GM18499 (cell line): Measurements from ENCODE around the gene SAAL1.

Source experiments
- ATAC-seq: cut with Tn5 transposase; IDR thresholded peaks from one replicate; pipeline ENCODE4 v1.9.1; 2021; ENCODE audit warnings: moderate number of reproducible peaks; ENCODE audit not compliant: insufficient read depth, unreplicated experiment

Gene SAAL1

GRCh38 chr11:18088966-18089365, 16.9 kb downstream of the SAAL1 start:
- ATAC-seq = no peak

GRCh38 chr11:18088366-18088765, 17.5 kb downstream of the SAAL1 start:
- ATAC-seq = no peak

GRCh38 chr11:18081551-18081950, 24.3 kb downstream of the SAAL1 start:
- ATAC-seq = no peak

GRCh38 chr11:18080451-18080850, 25.4 kb downstream of the SAAL1 start:
- ATAC-seq = no peak

GRCh38 chr11:18078909-18079308, 27.0 kb downstream of the SAAL1 start:
- ATAC-seq = no peak

GRCh38 chr11:18075444-18075843, 30.4 kb downstream of the SAAL1 start:
- no peak for ATAC-seq

- no peak for ATAC-seq
Observed at GRCh38 chr11:18071098-18071705, 34.7 kb downstream of the SAAL1 start.

GRCh38 chr11:18067372-18067771, 38.5 kb downstream of the SAAL1 start:
- ATAC-seq = no peak

- no peak for ATAC-seq
Observed at GRCh38 chr11:18066626-18067025, 39.3 kb downstream of the SAAL1 start.

- no peak for ATAC-seq
Observed at GRCh38 chr11:18065572-18065971, 40.3 kb downstream of the SAAL1 start.

- ATAC-seq = no peak
Observed at GRCh38 chr11:18064450-18065054, 41.3 kb downstream of the SAAL1 start.

GRCh38 chr11:18063862-18064434, 41.9 kb downstream of the SAAL1 start:
- no peak for ATAC-seq

GRCh38 chr11:18063125-18063524, 42.8 kb downstream of the SAAL1 start:
- ATAC-seq = no peak

- no peak for ATAC-seq
Observed at GRCh38 chr11:18061351-18061750, 44.5 kb downstream of the SAAL1 start.

- ATAC-seq = no peak
Observed at GRCh38 chr11:18056561-18057181, 49.2 kb downstream of the SAAL1 start.

GRCh38 chr11:18054511-18055103, 51.3 kb downstream of the SAAL1 start:
- ATAC-seq = no peak

GRCh38 chr11:18050848-18051247, 55.0 kb downstream of the SAAL1 start:
- ATAC-seq = no peak

- no peak for ATAC-seq
Observed at GRCh38 chr11:18046116-18046777, 59.6 kb downstream of the SAAL1 start, which contains the start of gene TPH1. TPH1 (minus strand) TSS chr11:18046269; CDS start chr11:18040762, 5,507 bp downstream.

GRCh38 chr11:18036456-18036855, 69.4 kb downstream of the SAAL1 start:
- ATAC-seq = no peak
